ENCODE measurements around the gene AP3S1.

The AP3S1 gene

GRCh38 chr5:115940080-115940810 lies 98.5 kb downstream of the AP3S1 start:
- no peak for DNase-seq (ENCODE audit: low spot score)

GRCh38 chr5:115941051-115941675 lies 99.4 kb downstream of the AP3S1 start:
- peak; percentile 36 for DNase-seq (ENCODE audit: low spot score)

DNA sequence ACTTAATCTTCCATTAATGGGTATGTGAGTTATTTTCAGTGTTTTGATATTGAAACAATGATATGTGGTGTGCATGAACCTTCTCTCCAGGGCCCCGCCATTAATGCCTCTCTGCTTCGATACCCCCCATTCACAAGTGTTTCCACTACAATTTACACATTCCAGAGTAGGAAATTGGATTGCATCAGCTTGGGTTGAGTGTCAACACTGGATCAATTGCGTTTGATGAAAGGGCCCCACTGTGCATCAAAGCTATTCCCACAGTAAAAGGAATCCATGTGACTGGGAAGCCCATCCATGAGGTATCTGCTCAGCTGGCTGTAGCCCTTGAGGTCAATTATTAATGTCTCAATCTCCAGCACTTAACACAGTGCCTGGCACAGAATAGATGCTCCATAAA lies 102.8 kb downstream of the AP3S1 start:
- no peak for DNase-seq (ENCODE audit: low spot score)

DNA sequence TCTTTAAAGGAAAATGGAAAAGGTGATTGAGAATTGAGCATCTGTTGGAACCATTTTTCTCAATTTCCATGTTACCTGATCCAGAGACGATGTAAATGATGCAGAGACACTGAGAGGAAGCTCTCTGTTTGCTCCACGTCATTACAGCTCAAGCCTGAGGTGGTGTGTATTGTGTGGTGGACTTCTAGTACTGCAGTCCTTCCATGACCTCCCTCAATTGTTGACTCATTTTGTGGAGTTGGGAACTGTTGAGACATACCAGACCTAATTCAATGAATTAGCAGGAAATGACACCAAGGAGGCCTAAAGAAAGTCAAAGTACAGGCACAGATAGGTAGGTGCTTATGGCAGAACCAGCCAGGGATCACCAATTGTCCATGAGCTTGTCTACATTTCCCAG lies 104.9 kb downstream of the AP3S1 start:
- DNase-seq (ENCODE audit: low spot score), result no peak

- no peak for DNase-seq (ENCODE audit: low spot score)
Observed at GRCh38 chr5:115947260-115947659, 105.5 kb downstream of the AP3S1 start.

- no peak for DNase-seq (ENCODE audit: low spot score)
Observed at GRCh38 chr5:115948091-115948534, 106.4 kb downstream of the AP3S1 start.

DNA sequence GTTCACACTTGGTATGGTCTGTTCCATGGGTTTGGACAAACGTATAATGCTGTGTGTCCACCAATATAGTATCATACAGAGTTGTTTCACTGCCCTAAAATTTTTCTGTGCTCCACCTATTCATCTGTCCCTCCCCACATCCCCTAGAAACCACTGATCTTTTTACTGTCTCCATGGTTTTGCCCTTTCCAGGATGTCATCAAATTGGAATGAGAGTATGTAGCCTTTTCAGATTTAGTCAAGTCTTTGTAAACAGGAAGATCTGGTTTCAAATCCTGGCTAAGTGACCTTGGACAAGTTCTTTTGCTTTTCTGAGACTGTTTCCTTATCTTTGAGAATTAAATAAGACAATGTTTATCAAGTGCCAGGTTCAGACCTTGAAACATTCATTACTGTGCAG lies 107.4 kb downstream of the AP3S1 start:
- no peak for DNase-seq (ENCODE audit: low spot score)

DNA sequence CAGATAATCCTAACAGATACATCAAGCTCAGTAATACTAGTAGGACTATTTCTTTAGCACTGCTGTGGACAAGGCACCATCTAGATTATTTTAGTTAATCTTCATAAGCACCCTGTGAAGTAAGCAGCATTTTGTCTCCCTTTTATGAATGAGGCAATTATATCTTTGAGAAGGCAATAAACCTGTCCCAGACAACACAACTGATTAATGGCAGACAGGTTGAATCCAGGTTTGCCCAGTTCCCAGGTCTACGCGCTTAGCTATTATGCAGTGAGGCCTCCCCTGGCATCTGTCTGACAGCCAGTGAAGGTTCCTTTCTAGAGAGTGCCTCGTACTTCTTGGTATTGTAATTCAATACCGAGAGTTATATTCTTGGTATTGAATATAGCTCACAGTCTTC lies 110.9 kb downstream of the AP3S1 start:
- DNase-seq (ENCODE audit: low spot score), result no peak

GRCh38 chr5:115954144-115954543 lies 112.4 kb downstream of the AP3S1 start:
- no peak for DNase-seq (ENCODE audit: low spot score)

DNA sequence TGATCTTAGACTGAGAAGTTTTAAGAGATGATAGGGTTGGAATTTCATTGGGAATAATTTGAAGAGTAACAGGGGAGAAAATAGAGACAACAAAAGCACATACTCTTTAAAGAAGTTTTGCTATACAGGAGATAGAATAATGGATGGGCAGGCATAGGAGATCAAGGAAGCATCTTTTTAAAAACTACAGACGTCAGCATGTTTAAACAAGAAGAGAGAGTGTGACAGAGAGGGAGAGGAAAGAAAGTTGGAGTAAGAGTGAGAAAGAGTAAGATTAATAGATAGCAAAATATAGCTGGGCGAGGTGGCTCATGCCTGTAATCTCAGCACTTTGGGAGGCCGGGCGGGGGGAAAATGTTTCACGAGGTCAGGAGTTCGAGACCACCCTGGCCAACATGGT lies 115.2 kb downstream of the AP3S1 start:
- no peak for DNase-seq (ENCODE audit: low spot score)

- DNase-seq (ENCODE audit: low spot score), result no peak
Observed at GRCh38 chr5:115961381-115962238, 119.9 kb downstream of the AP3S1 start.

GRCh38 chr5:115962239-115962564 lies 120.5 kb downstream of the AP3S1 start, which contains the start of gene LVRN:
Gene LVRN, plus strand, starts transcription at chr5:115962475. Its CDS starts 143 bp downstream, at chr5:115962618.
- no peak for DNase-seq (ENCODE audit: low spot score)

DNA sequence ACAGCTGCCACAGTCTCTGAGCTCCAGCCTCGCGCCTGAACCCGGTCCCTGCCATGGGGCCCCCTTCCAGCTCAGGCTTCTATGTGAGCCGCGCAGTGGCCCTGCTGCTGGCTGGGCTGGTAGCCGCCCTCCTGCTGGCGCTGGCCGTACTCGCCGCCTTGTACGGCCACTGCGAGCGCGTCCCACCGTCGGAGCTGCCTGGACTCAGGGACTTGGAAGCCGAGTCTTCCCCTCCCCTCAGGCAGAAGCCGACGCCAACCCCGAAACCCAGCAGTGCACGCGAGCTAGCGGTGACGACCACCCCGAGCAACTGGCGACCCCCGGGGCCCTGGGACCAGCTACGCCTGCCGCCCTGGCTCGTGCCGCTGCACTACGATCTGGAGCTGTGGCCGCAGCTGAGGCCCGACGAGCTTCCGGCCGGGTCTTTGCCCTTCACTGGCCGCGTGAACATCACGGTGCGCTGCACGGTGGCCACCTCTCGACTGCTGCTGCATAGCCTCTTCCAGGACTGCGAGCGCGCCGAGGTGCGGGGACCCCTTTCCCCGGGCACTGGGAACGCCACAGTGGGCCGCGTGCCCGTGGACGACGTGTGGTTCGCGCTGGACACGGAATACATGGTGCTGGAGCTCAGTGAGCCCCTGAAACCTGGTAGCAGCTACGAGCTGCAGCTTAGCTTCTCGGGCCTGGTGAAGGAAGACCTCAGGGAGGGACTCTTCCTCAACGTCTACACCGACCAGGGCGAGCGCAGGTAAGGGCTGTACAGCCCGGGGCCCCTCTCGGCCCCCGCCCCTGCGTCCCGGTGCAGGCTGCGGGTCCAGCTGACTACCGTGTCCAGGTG lies 121.0 kb downstream of the AP3S1 start:
- DNase-seq (ENCODE audit: low spot score), result no peak

- no peak for DNase-seq (ENCODE audit: low spot score)
Observed at GRCh38 chr5:115963566-115963965, 121.8 kb downstream of the AP3S1 start.
